HG02588 (cell line): ENCODE data around the gene POTEG.
"Not testable (repeated sequence)": the region's sequence is repeated elsewhere in the genome, so short reads cannot be mapped to it uniquely, and the experiment has no call there.

Experiments
- ATAC-seq: cut with Tn5 transposase; IDR thresholded peaks from one replicate; pipeline ENCODE4 v1.9.1; 2021; ENCODE audit warnings: mild to moderate bottlenecking, moderate library complexity; ENCODE audit not compliant: unreplicated experiment

The POTEG gene

GRCh38 chr14:19434241-19434640 is at the start of gene POTEG:
Gene POTEG, minus strand, starts transcription at chr14:19434341. Its CDS starts 52 bp downstream, at chr14:19434289.
- not testable (repeated sequence) for ATAC-seq

GRCh38 chr14:19482093-19482492 is 48.0 kb upstream of the POTEG start:
- not testable (repeated sequence) for ATAC-seq

GRCh38 chr14:19481421-19481820 is 47.3 kb upstream of the POTEG start:
- not testable (repeated sequence) for ATAC-seq

- ATAC-seq, result not testable (repeated sequence)
These were observed 46.4 kb upstream of the POTEG start for GRCh38 chr14:19480491-19480890.

- ATAC-seq, result not testable (repeated sequence)
These were observed 11.6 kb upstream of the POTEG start for GRCh38 chr14:19445761-19446160.

GRCh38 chr14:19439826-19440225 is 5.7 kb upstream of the POTEG start:
- not testable (repeated sequence) for ATAC-seq

GRCh38 chr14:19439219-19439618 is 5.1 kb upstream of the POTEG start:
- not testable (repeated sequence) for ATAC-seq

- ATAC-seq, result not testable (repeated sequence)
These were observed 2.9 kb upstream of the POTEG start for GRCh38 chr14:19437126-19437443.

- not testable (repeated sequence) for ATAC-seq
These were observed 2.4 kb upstream of the POTEG start for GRCh38 chr14:19436311-19437125.

GRCh38 chr14:19435852-19436251 is 1.7 kb upstream of the POTEG start:
- not testable (repeated sequence) for ATAC-seq

- ATAC-seq, result not testable (repeated sequence)
These were observed 750 bp upstream of the POTEG start for GRCh38 chr14:19434891-19435290.

- ATAC-seq, result not testable (repeated sequence)
These were observed 376 bp downstream of the POTEG start for GRCh38 chr14:19433765-19434164.

- not testable (repeated sequence) for ATAC-seq
These were observed 25.6 kb downstream of the POTEG start for GRCh38 chr14:19408519-19408918.

- not testable (repeated sequence) for ATAC-seq
These were observed 32.0 kb downstream of the POTEG start for GRCh38 chr14:19402097-19402496.

GRCh38 chr14:19394727-19395126 is 39.4 kb downstream of the POTEG start:
- not testable (repeated sequence) for ATAC-seq

GRCh38 chr14:19390230-19390629 is 43.9 kb downstream of the POTEG start:
- not testable (repeated sequence) for ATAC-seq

- not testable (repeated sequence) for ATAC-seq
These were observed 45.4 kb downstream of the POTEG start for GRCh38 chr14:19388741-19389140.

- not testable (repeated sequence) for ATAC-seq
These were observed 47.1 kb downstream of the POTEG start for GRCh38 chr14:19386996-19387395.

GRCh38 chr14:19386309-19386708 is 47.8 kb downstream of the POTEG start:
- ATAC-seq, result not testable (repeated sequence)

GRCh38 chr14:19384088-19384781 is 49.9 kb downstream of the POTEG start:
- ATAC-seq, result not testable (repeated sequence)

GRCh38 chr14:19383008-19383584 is 51.0 kb downstream of the POTEG start:
- ATAC-seq, result not testable (repeated sequence)

GRCh38 chr14:19380137-19380536 is 54.0 kb downstream of the POTEG start:
- not testable (repeated sequence) for ATAC-seq
